HG02571 (cell line): ENCODE data around the gene CIB2.

Experiments used
- ATAC-seq: cut with Tn5 transposase; IDR thresholded peaks from one replicate; pipeline ENCODE4 v1.9.1; 2021; ENCODE audit warnings: mild to moderate bottlenecking, moderate library complexity; ENCODE audit not compliant: unreplicated experiment

CIB2 gene

GRCh38 chr15:78087951-78088772, 43.1 kb downstream of the CIB2 start:
- ATAC-seq: no peak

GRCh38 chr15:78085928-78086327, 45.3 kb downstream of the CIB2 start:
- no peak for ATAC-seq

GRCh38 chr15:78084449-78084750, 46.8 kb downstream of the CIB2 start:
- ATAC-seq: no peak

DNA sequence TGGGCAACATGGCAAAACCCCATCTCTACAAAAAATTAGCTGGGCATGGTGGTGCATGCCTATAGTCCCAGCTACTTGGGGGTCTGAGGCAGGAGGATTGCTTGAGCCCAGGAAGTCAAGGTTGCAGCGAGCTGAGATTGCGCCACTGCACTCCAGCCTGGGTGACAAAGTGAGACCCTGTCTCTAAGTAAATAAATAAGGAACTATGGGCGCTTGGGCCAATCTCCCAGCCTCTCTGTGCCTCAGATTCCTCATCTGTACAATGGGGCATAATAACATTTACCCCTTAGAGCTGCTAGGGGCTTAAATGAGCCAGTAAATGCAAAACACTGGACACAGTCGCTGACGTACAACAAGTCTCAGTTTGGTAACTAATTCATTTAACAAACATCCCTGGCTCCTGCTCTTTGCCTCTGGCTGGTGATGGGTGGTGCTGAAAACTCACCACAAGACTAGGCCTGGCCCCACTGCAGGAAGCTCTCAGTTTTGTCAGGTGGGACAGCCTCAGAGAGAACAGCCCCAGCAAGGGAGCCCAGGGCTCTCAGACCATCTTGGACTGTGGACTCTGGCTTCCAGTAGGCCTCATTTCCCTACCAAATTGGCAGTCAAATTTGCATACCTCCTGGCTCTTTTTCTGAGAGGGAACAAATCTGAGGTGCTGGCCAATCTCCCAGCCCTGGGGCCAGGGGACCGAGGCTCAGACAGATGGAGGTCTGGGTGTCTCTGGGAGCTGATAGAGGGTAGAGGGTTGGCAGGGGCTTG, 47.4 kb downstream of the CIB2 start:
- ATAC-seq: peak; percentile 51

GRCh38 chr15:78083186-78083585, 48.1 kb downstream of the CIB2 start:
- ATAC-seq: no peak

- no peak for ATAC-seq
These were observed 48.5 kb downstream of the CIB2 start for GRCh38 chr15:78082743-78083110.

DNA sequence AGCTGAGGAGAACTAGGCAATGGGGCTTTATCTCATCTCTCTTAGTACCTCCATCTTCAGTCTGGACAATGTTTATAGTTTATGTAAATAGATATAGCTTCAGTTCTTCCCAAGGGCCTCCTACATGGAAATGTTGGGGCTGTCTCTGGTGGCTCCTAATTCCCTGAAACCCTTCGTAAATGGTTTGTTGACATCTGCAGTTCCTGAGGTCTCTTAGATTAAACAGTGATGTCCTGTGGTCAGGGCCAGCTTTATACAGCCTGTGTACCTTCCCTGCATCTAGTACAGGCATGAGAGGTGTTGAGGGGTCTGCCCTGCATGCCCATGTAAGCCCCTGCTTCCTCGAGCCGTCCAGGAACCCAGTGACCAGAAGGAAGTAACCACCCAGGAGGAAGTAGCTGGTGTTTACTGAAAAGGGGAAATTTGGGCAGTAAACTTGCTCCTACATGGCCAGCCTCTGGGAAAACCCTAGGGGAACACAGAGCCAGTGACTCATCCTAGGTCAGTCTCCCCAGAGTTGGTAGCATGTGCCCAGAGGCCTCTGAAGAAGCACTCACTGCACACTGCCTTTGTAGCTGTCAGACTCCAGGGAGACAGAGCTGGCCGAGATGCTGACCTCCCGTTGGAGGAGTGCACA, 49.0 kb downstream of the CIB2 start:
- ATAC-seq: no peak

DNA sequence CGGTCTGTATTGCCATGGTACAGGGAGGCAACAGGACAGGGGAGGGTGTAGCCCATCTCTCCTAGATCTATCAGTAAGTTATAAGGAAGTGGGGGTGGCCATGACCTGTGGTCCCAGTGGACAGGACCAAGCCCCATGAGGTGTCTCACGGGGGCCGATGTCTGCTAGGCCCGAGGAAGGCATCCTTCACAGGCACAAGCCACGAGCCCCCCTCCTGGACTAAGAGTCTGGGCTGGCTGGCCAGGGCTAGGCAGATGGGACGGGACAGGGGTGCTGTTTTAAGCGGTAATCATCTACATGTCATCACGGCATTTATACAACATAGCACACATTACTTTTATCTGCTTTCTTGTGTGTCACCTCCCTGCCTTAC, 51.2 kb downstream of the CIB2 start:
- no peak for ATAC-seq

DNA sequence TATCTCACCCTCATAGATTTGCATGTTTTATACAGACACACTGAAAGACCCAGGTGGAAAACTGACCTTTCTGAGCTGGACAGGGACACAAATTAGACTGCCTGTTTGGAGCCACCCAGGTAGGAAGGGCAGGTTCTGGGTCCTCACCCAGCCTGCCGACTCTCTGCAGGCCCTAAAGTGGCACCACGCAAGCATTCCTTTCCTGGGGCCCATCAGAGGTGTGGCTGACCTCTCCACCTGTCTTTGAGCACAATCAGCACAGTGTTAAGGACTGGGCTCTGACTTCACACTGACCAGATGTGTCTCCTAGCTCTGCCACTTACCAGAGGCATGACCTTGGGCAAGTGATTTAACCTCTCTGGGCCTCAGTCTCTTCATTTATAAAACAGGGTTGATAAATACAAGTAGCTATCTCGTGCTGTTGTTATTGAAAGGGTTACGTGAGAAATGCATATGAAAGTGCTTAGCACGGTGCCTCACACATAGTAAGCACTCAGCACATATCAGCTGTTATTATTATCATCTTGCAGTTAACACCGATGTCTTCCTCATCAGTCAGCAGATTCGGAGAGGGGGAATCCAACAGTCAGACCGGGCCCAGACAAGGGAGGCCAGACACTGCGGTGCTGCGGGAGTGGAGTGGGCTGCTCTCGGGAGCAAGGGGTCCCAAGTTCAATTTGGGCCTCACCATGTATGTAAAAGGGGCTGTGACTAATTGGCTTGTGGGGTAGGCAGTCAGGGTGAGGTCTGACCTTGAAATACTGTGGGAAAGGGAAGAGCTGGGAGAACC, 51.8 kb downstream of the CIB2 start:
- no peak for ATAC-seq

DNA sequence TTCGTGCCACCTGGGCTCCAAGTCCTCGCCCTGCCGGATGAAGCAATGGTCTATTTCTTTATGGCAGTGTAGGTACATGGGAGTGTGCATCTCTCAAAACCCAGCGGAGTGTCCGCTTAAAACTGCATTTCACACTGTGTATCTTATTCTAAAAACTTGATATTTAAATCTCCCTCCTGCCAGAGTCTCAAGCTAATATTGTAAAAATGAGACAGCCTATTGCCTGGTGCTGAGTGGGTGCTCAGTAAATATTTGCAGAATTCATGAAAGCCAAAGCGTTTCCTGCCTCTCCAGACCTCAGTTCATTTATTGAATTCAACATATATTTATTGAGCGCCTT, 53.4 kb downstream of the CIB2 start:
- no peak for ATAC-seq

GRCh38 chr15:78077053-78077870, 54.0 kb downstream of the CIB2 start, which contains the start of gene TBC1D2B:
TBC1D2B (minus strand) TSS chr15:78077711; CDS start chr15:78077652, 59 bp downstream.
- peak; percentile 64 for ATAC-seq

DNA sequence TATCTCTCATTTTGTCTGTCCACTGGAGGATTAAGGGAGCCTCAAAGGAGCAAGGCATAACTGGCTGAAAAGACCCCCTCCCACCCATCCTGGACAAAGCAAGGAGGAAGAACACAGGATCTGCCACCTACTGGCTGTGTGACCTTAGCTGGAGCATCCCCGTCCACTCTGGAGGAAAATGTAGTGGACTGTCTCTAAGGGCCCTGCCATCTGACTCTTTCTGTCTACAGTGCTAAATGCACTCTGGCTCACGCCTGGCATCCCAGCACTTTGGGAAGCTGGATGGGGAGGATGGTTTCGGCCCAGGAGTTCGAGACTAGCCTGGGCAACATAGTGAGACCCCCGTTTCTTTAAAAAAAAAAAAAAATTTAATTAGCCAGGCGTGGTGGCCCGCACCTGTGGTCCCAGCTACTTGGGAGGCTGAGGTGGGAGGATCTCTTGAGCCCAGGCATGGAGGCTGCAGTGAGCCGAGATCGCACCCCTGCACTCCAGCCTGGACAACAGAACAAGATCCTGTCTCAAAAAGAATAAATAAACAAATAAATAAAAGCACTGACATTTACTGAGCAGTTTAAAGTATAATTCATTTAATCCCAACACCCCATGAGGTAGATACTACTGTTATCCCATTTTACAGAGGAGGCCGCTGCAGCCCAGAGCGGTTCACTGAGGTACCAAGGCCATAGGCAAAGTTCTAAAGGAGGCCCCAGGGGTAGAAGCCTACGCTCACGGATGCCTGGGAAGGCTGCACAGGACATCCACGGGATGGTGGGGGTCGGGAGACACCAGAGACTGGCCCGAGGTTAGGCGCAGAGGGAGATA, 54.8 kb downstream of the CIB2 start:
- ATAC-seq: peak; percentile 11

GRCh38 chr15:78075490-78076230, 55.6 kb downstream of the CIB2 start:
- ATAC-seq: no peak

DNA sequence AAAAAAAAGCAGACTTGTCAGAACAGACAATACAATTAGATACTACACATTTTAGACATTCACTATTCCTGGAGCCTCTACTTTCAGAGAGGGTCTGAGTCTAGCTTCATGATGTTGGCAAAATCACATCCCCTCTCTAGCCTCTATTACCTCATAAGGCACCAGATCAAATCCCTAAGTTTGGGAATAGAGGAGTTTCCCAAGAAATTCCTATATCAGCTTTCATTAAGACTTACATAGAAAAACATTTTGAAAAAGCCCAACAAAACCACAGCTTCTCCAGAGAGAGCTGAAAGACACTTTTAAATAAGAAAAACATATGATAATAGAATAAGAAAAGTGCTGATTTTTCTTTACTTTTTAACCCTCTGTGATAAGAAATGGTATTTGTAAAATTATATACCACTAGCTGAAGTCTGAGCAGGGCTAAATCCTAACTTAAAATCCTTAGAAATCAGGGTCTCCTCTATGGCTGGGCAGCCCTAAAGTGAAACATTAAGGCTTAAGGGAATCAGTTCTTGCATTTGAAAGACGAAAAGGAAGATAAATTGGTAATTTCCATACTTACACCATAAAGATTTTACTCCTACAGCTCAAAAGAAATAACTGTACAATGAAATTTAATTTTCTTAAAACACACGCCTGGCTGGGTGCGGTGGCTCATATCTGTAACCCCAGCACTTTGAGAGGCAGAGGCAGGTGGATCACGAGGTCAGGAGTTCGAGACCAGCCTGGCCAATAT, 58.0 kb downstream of the CIB2 start:
- ATAC-seq: no peak

GRCh38 chr15:78072080-78072892, 59.0 kb downstream of the CIB2 start:
- no peak for ATAC-seq

DNA sequence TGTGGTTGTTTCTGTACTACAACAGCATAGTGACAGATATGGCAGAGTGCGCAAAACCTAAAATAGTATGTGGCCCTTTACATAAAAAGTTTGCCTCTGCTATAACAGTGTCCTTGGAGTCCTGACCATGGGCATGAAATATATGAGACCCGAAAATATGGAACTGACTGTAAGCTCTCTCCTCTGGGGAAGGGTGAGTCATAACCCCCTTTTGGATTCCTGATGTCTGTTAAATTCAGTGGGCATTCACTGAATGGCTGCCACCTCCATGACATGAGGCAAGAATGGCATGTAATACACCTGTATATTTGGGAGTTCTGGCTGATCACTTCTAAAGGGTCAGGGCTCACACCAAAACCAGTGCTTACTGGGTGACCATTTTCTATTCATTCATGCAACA, 59.9 kb downstream of the CIB2 start:
- ATAC-seq: no peak

DNA sequence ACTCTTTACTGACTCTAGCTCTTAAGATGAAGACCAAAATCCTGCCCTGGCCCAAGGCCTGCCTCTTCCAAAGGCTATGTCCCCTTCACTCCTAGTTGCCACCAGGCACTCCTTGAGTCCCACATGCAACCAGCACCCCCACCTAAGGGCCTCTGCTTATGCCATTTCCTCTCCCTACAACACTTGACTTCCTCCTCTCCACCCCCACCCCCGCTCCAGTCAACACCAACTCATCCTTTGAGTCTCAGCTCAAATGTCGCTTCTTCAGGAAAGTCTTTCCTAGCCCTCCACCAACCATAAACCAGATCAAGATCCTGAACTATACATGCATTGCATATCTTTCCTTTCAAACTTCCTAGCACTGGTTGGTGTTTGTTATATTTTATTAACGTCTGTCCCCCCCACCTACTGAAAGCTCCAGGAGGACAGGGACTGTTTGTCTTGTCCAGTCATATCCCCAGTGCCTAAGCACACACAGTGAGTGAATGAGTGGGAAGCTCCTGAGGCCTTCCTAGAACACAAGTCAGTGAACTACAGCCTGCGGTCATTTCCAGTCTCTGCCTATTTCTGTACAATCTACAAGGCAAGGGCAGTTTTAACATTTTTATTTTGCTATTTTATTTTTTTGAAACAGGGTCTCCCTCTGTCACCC, 61.1 kb downstream of the CIB2 start:
- ATAC-seq: no peak
